UCSD-AML1 (cell line): ENCODE data around the gene SEMA6D.

Experiments used
- DNase-seq: peaks from one replicate; lab custom pipeline; 2025; ENCODE audit not compliant: unreplicated experiment; lab: John Stamatoyannopoulos, UW

SEMA6D gene

DNA sequence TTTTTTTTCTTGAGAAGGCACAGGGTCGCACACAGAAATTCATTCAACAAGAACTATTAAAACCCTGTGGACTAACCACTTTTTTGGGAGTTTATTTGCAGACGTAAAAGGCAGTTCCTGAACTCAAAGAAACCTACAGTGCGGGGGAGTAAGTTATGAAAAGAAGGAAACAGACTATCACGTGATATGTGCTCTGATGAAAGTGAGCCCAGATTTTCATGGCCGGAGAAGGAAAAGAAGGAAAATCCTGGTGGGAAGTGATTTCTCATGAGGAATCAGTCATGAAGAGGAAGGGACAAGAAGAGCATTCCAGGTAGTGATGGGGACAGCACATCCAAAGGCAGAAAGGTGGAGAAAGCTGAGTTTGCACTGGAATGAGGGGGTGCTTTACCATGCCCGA lies 26.1 kb downstream of the SEMA6D start:
- no peak for DNase-seq

DNA sequence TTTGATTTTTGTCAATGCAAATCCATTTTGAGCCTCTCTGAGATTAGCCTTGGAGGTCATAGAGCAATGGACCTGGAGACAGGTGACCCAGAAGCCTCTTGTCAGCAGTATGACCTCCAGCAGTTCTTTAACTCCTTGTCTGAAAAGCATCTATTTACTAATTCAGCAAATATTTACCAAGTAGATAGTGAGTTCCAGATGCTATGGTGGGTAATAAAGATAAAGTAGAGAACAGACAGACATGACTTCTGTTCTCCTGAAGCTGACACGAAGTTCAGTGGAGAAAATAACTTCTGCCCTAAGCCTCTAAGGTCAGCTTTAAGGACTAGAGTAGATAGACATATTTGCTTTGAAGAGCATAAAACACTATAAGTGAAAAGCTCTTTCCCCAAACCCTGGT lies 26.6 kb downstream of the SEMA6D start:
- no peak for DNase-seq

DNA sequence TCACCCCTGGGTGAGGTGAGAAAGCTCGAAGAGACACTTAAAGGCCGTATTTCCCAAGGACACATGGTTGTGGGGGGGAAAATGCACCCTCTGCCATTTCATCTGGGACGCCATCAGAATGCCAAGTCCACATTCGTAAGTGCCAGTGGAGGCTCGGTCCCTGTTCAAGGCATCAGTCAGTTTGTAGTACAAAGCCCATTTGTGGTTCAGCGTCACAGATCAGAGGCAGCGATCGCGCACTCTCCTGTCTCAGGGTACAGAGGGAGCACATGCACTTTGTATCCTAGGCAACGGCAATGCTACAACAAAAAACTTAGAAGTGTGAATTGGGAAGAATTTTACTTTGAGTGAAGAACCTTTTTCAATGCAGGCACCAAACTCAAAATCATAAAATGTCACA lies 27.2 kb downstream of the SEMA6D start:
- DNase-seq: no peak

DNA sequence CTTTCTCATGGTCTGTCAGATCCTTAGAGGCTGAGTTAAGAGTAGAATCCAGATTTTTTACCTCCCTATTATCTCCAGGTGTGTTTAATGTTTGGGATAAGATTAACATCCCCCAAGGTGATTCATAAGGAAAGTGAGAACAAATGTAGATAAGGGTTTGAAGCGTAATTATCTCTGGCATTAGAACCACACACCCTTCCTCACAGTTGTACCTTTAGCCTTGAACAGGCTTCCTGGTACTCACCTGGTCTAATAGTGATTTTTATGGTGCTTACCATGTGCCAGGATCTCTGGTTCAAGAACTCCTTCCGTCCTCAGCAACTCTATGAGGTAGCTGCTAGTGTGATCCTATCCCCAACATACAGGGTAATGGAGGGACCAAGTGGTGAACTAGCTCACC lies 27.7 kb downstream of the SEMA6D start:
- DNase-seq: no peak

DNA sequence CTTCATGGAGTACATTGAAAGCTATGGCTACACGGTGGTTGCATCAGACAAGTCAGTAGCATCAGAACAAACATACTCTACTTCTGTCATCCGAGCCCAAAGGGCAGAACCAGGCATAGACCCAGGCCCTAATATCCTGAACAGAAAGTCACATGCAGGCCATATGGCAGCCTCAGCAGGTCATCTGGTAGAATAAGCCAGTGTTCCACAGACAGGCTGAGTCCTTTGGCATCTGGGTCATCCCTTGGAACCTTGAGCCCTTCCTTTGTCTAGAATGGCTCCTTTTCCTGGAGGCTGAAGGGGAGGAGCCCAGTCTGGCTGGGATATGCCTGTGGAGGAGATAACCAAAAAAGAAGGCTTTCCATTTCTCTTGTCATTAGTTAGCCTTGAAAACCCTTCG lies 29.2 kb downstream of the SEMA6D start:
- DNase-seq: no peak

DNA sequence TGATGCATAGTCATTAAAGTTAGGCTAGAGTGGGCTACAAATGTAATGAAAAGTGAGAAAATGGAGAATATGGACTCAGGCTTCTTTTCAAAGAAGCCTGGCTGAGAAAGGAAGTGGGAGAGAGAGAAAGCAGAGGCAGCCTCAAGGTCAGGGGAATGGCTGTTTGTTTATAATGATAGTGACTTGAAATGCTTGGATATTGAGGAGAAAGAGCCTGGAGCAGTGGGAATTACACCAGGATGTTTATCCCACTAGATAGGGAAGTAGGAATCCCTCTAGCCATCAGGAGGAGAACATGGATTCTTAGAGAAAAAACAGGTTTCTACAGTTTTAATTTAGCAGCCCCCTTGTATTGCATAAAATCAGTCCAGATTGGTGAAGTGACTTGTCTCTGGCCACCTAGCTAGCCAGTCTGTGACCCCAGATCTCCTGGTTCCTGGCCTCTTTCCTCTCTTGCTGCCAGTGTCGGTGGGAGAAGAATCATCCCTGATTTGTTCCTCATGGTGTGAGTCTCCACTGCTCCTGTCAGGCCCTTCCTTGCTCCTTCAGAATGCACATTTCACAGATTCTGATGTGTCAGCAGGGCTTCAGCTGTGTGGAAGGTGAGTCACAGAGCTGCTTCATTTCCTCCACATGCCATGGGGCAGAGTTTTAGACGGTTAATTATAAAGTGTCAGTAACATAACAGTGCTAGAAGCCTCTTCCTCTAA lies 32.9 kb downstream of the SEMA6D start:
- no peak for DNase-seq

DNA sequence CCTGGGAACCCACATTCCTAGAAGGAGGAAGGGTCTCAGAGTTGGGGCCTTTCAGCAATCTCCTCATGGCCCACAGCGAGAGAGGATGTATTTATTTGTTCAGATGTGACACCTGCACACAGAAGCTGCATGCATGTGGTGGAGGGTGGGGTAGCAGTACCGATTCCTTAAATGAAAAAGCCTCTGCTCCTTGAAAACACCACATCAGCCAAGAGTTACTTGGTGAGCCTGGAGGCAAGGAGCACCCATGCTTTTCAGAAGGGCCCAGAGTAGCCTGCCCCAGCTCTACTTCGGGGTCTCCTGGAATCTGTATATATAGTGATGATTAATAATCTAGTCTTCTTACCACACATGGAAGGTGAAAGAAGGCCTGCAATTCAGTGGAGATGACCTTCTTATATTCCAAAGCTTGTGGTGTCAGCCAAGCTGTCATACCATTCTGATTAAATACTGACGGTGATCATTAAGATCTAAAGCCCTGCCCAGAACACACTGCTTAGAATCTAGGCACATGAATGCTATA lies 33.5 kb downstream of the SEMA6D start:
- no peak for DNase-seq

DNA sequence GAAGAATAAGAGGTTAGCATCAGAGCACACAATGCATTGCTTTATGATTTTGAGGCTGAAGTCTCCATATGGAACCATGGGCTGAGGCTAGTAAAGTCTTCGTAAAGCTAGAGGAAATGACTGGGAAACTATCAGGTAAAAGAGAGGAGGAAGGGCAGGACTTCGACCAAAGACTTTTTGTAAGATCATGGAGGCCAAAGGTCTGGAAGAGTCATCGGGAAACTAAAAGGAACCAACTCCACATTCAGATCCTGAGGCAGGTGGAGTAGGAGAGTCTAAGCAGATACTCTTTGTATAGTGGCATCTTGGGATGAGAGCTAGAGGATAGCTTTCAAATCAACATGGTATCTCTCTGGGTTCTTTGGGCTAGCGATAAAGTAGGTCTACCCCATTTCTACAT lies 36.3 kb downstream of the SEMA6D start:
- no peak for DNase-seq

DNA sequence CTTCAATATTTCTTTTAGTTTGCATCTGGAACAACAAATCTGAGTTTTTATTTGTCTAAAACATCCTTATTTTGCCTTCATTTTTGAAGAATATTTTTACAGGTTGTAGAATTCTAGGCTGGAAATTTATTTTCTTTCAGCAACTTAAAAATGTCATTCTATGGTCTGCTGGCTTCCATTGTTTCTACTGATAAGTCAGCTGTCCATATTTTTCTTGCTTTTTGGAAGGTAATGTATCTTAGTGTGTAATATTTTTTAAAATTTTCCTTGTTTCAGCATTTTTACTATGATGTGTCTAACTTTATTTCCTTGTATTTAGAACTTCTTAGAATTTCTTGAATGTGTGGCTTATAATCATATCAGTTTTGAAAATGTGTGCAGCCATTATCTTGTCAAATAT lies 37.0 kb downstream of the SEMA6D start:
- no peak for DNase-seq

DNA sequence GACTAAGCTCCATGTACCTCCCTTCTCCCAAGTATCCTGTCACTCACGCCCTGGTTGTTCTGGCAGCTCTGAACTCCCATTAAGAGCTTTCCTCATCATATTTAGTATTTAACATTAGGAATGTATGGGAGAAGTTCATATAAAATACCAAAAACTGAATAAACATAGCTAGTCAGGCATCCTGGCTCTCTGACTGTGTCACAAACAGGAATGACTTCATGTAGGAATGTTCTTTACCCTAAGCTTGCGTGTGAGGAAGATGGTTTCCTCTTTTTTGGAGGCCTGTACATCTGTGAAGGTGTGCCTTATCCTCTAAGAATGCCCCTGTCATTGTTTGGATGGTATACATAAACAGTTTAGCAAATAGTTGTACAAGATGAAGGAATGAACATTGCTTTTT lies 38.6 kb downstream of the SEMA6D start:
- DNase-seq: no peak

DNA sequence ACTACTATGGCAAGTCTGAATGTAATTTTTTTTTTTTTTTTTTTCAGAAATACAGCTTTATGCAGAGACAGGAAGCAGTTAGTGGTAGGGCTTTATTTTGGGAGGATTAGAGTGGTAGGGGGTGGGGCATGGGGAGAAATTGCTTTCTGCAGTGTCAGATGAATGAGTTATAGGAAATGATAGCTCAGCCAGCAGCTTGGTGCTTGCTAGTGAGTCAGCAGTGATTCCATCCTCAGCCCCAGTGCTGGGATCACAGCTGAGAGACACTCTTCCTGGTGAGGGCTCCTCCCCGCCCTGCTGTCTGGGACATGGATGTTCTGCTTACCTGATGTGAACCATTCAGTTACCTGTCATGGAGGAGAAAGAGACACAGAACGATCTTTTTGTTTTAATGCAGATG lies 39.6 kb downstream of the SEMA6D start:
- DNase-seq: no peak

DNA sequence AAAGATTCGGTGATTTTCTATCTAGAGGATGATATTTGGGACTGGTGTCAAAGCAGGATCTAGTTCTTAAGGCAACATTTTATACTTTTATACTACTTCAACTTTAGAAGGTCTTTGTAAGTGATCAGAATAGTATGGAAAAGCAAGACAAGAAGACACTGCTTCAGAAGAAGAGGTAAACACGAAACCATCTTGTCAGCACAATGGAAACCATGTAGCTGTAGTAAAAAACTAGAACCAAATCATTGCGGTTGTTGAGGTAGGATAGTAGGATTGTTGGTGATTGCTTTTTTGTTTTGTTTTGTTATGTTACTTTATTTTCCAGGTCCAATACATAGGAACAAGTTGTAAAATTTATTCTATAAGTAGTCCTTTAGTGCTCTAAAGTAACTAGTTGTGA lies 40.0 kb downstream of the SEMA6D start:
- no peak for DNase-seq

DNA sequence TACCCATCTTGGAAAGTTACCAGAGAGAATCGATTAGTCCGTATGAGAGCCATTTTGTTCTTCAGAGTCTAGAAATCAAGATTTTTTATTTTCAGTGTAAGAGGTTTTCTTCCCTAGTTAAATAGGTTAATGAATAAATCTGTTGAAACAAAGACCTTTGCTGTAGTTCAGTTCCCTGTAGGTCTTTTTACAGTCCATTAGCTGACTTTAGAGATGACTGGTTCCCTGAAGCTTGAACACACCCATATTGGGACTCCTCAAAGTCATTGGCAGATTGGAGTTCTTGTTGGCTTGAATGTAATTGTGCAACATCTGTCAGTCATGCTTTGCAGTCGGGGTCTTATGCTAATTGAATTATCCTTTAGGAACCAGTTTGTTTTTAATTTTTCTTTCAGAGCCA lies 45.3 kb downstream of the SEMA6D start:
- DNase-seq: no peak

DNA sequence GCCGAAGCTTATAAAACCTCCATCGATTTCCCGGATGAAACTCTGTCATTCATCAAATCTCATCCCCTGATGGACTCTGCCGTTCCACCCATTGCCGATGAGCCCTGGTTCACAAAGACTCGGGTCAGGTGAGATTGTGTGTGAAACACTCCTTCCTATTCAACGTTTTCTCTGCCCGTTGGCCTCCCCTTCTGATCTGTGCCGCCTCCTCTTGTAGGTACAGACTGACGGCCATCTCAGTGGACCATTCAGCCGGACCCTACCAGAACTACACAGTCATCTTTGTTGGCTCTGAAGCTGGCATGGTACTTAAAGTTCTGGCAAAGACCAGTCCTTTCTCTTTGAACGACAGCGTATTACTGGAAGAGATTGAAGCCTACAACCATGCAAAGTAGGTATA lies 47.4 kb downstream of the SEMA6D start:
- no peak for DNase-seq

DNA sequence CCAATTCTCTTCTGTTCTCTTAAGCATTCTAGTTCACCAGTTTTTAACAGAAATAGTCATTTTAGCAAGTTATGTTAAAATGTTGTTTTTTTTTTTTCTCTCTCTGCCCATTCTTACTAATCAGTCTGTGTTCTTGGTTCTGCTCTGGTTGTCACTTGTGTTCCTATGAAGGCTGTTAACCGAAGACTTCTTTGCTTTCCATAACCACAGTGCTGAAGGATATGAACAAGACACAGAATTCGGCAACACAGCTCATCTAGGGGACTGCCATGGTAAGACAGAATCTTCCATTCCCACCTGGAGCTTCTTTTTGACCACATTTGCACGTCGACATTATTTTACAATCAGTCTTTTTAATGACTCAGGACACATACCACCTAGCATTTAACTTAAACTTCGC lies 49.1 kb downstream of the SEMA6D start:
- DNase-seq: no peak

DNA sequence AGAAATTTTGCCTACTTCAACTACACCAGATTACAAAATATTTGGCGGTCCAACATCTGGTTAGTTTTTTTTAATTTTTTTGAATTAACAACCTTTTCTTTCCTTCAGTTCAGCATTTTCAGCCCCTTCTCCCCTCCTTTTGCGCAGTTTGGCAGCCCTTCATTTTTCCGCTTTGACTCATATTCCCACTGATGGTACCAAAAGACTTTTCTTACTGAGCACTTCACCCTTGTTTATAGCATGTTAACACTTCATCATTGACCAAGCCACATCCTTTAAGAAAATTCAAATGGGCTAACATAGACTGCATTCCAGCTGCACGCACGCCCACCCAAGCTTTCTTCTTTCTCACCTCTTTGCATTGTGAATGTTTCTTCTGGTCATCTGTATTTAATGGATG lies 49.7 kb downstream of the SEMA6D start:
- no peak for DNase-seq

DNA sequence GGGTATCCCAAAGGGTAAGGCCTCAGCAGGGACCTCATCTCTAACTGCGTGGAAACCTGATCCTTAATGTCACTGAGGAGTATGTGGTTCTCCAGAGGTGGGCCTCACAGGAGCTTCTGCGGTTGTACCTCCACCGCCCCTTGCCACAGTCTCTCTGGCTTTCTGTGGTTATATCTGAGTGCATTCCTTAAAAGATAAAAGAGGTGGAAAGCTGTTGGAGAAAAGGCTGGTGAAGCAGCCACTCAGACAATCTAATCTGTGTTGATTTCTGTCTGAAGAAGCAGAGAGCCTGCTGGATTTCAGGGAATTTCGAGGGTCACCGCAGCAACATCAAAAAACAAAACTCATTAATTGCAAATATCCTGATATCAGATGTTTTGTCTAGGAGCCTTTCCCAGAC lies 51.4 kb downstream of the SEMA6D start:
- DNase-seq: no peak

DNA sequence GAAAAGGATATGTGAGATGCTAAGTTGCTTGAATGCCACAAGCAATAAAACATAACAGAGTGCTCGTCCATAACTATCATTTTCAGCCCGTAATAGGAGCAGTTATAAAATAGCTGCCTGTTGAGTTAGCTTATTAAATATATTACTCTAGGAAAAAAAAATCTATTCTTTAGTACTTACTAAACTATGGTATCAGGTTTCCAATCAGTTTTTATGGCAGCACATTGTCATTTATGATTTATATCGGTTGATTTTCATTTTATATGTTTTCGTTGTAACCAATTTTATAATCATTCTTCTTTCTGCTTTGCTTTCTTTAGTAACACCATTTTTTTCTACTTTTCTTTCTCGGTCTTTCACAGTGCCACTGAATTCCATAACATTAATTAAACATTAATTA lies 51.9 kb downstream of the SEMA6D start:
- DNase-seq: no peak

DNA sequence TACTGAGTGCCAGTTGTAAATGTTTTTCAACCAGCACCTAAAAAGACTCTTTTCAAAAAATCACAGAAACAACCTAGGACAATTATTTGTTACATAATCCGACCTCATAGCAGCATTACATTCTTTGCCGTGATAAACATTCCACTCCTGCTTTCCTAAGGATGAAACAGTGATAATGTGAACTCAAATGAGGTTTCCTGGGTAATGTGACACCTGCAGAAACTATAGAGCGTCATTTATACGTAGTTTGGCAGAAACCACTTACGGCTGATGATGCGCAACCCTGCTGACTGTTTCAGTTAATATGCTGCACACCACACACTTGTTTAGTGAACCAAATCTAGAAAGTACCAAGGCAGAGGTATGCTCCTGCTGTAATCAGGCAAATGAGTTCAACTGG lies 55.8 kb downstream of the SEMA6D start:
- no peak for DNase-seq

DNA sequence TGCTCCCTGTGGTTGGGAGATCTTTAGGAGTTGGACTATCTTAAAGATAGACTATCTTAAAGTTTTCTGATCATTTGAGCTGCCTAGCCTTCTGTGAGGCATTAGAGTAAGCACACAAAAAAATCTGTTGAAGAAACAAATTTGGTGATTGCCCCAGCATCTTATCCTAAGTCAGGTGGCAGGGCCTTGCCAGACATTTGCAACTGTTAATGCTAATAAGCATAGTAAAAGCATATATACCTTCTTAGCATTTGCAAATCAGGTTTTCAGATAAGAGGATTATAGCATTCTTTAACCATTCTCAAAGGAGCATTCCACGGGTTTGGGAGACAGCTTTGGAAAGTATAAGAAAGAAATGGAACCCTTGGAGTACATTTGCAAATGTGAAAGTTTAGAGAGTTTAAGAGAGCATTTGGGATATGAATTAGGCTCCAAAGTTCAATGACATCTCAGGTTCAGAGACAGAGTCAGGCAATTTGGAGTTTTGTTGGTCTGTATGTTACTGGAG lies 61.0 kb downstream of the SEMA6D start:
- no peak for DNase-seq

DNA sequence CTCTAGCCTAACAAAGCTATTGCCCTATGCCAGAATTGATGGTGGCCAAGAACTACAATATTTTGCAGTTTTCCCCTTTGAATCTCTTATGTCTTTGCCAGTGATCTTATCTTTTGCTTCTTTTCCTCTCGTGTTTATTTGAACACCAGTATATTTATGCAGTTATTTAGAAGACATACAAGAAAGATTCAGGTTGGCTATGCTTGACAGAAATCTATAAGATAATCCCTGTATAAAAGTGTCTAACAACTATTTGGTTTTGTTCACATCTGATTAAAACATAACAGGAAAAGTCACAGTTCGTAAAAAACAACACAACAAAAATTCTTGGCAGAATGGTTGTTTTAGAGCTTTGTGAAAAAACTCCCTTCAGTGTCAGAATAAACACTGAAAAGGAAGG lies 63.7 kb downstream of the SEMA6D start:
- DNase-seq: no peak

DNA sequence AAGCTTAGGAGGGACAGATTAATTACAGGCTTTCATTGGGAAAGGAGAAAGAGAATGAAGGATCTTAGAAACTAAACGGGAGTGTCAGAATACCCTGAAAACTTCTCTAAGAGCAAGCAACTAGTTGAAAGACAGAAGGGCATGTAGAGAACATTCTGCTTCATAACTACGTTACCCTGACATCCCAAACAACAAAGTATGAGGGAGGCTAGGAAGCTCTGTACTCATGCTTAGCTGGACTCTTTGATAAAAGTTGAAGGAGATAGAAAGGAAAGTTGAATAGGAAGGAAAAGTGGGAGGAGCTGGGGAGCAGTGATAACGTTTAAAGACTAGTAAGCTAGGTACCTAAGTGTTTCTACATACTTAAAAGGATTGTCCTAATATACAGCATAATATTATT lies 64.2 kb downstream of the SEMA6D start:
- no peak for DNase-seq

DNA sequence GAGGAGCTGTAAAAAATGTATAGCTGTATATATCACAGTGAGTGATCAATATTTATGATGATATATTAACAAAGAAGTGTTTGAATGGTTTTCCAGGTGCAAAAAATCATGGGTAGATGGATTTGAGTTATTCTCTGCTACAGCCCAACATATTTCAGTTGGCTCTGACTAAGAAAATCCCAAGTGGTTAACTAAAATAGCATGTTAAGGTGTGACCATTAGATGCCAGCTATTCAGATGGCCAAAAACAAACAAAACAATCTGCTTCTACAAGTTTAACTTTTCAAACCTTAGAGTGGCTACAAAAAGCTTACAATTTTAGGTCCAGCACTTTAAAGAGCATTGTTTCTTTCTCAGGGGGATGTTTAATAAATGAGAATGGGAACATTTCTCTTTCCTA lies 67.5 kb downstream of the SEMA6D start:
- no peak for DNase-seq
